ENCODE data around the gene CCND3.

DNA sequence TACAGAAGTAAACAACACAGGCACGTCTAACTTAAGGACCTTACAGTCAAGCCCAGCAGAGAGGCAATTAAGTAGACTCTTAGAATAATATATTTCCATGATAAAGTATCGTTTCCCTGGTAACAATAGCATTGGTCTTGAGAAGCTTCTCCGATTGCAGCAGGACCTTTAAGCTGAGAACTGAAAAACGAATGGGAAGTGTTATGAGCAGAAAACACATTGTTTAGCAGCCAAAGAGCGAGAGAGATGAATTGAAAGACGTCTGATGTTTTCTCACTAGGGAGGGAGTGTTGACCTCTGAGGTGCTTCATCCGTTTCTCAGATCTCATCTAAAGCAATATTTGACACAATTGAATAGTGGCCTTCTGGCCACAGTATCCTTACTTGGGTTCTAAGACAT is 19.5 kb downstream of the CCND3 start:
- TF ChIP-seq, protein P1, sequence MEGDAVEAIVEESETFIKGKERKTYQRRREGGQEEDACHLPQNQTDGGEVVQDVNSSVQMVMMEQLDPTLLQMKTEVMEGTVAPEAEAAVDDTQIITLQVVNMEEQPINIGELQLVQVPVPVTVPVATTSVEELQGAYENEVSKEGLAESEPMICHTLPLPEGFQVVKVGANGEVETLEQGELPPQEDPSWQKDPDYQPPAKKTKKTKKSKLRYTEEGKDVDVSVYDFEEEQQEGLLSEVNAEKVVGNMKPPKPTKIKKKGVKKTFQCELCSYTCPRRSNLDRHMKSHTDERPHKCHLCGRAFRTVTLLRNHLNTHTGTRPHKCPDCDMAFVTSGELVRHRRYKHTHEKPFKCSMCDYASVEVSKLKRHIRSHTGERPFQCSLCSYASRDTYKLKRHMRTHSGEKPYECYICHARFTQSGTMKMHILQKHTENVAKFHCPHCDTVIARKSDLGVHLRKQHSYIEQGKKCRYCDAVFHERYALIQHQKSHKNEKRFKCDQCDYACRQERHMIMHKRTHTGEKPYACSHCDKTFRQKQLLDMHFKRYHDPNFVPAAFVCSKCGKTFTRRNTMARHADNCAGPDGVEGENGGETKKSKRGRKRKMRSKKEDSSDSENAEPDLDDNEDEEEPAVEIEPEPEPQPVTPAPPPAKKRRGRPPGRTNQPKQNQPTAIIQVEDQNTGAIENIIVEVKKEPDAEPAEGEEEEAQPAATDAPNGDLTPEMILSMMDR (IDR thresholded peaks at IDR 0.05; ENCODE audit: insufficient read depth, low read depth, low read length): no peak
- TF ChIP-seq EZH2 (IDR thresholded peaks at IDR 0.05; ENCODE audit: insufficient read depth, low read length): no peak

All from astrocyte (in vitro differentiated cells and primary cell).